Glutamatergic neuron (in vitro differentiated cells): ENCODE measurements around the gene KLHDC3. TPM values are rescaled to one million over a fixed set of nuclear protein-coding genes. Genes with fewer than 3 reads are reported as not detected.

Experiments used
- DNase-seq: peaks from one replicate; pipeline ENCODE4 v3.0.0; 2022
- H3K27ac Mint-ChIP-seq: one replicate; pipeline ENCODE4 v1.8.0; 2020; ENCODE audit warnings: mild to moderate bottlenecking, mixed read lengths, inconsistent platforms; ENCODE audit not compliant: unreplicated experiment
- H3K27me3 Mint-ChIP-seq: one replicate; pipeline ENCODE4 v1.8.0; 2020; ENCODE audit warnings: mild to moderate bottlenecking, moderate library complexity, mixed read lengths, inconsistent platforms; ENCODE audit not compliant: unreplicated experiment
- H3K36me3 Mint-ChIP-seq: one replicate; pipeline ENCODE4 v1.8.0; 2020; ENCODE audit warnings: mild to moderate bottlenecking, mixed read lengths, inconsistent platforms; ENCODE audit not compliant: unreplicated experiment
- H3K4me1 Mint-ChIP-seq: one replicate; pipeline ENCODE4 v1.8.0; 2020; ENCODE audit warnings: mild to moderate bottlenecking, low read depth, mixed read lengths, inconsistent platforms; ENCODE audit not compliant: unreplicated experiment
- H3K4me3 Mint-ChIP-seq: one replicate; pipeline ENCODE4 v1.8.0; 2020; ENCODE audit warnings: mild to moderate bottlenecking, mixed read lengths, inconsistent platforms; ENCODE audit not compliant: unreplicated experiment
- H3K9me3 Mint-ChIP-seq: one replicate; pipeline ENCODE4 v1.8.0; 2020; ENCODE audit warnings: mild to moderate bottlenecking, moderate library complexity, mixed read lengths, inconsistent platforms; ENCODE audit not compliant: unreplicated experiment
- CTCF ChIP-seq: fragments of 200-600 bp; sonication (generic); IDR thresholded peaks from one replicate; pipeline ENCODE4 v1.5.0; 2021; ENCODE audit not compliant: partially characterized antibody, unreplicated experiment
- total RNA-seq: library from RNA; stranded (reverse); fragmentation: NEBNext Ultra II Directional; extraction: Animal tissue kit (Norgen Biotek cat#: 25700); gene quantifications from one replicate; pipeline ENCODE4 v1.2.1, GENCODE V29; 2021; ENCODE audit not compliant: unreplicated experiment

KLHDC3 gene
- total RNA-seq, 1 donor from 2014 or later, result 119 TPM

GRCh38 chr6:43021270-43022047, 7.4 kb downstream of the KLHDC3 start, which contains the start of gene RRP36:
TSS of gene RRP36 (plus strand) at chr6:43021623. CDS start at chr6:43021655, 32 bp downstream.
- Mint-ChIP-seq H3K4me3 (peak within 1 kb of the TSS; percentile 96), H3K4me1 (peaks cover 13% of the 10 kb centered on the region), H3K27ac (peak within 1 kb of the TSS; percentile 97), H3K9me3 (peaks cover 8% of the 10 kb centered on the region), H3K36me3 (no peaks in the 10 kb centered on the region), H3K27me3 (peaks cover 5% of the 10 kb centered on the region)
- no peak for TF ChIP-seq CTCF
- peak; percentile 85 for DNase-seq

- peaks cover 5% of the 10 kb centered on the region for H3K27me3 Mint-ChIP-seq
- no peaks in the 10 kb centered on the region for H3K36me3 Mint-ChIP-seq
- peak overlapping the region; percentile 66 for H3K27ac Mint-ChIP-seq
- no peak for TF ChIP-seq CTCF
- peaks cover 8% of the 10 kb centered on the region for H3K9me3 Mint-ChIP-seq
- no peak for DNase-seq
- peaks cover 9% of the 10 kb centered on the region for H3K4me1 Mint-ChIP-seq
- peak overlapping the region; percentile 1 for H3K4me3 Mint-ChIP-seq
Observed at GRCh38 chr6:43024436-43024835, 10.4 kb downstream of the KLHDC3 start.

GRCh38 chr6:43026365-43026764, 12.3 kb downstream of the KLHDC3 start:
- Mint-ChIP-seq H3K4me3 (no peak overlapping the region), H3K27me3 (peaks cover 3% of the 10 kb centered on the region), H3K9me3 (peaks cover 5% of the 10 kb centered on the region), H3K36me3 (no peaks in the 10 kb centered on the region), H3K27ac (no peak overlapping the region), H3K4me1 (no peaks in the 10 kb centered on the region)
- no peak for TF ChIP-seq CTCF
- DNase-seq, result no peak

GRCh38 chr6:43029120-43029519, 15.1 kb downstream of the KLHDC3 start:
- H3K27me3 Mint-ChIP-seq, result peaks cover 2% of the 10 kb centered on the region
- no peak for DNase-seq
- H3K4me3 Mint-ChIP-seq, result no peak overlapping the region
- H3K9me3 Mint-ChIP-seq, result peaks cover 1% of the 10 kb centered on the region
- no peaks in the 10 kb centered on the region for H3K36me3 Mint-ChIP-seq
- no peaks in the 10 kb centered on the region for H3K4me1 Mint-ChIP-seq
- H3K27ac Mint-ChIP-seq, result no peak overlapping the region
- no peak for TF ChIP-seq CTCF

GRCh38 chr6:43032326-43032725, 18.3 kb downstream of the KLHDC3 start:
- Mint-ChIP-seq H3K4me3 (no peak overlapping the region), H3K36me3 (no peaks in the 10 kb centered on the region), H3K9me3 (no peaks in the 10 kb centered on the region), H3K27me3 (peaks cover 2% of the 10 kb centered on the region), H3K4me1 (peaks cover 2% of the 10 kb centered on the region), H3K27ac (no peak overlapping the region)
- no peak for TF ChIP-seq CTCF
- DNase-seq, result no peak
